HG03432 (cell line): Measurements from ENCODE around the gene EPHA6.

Experiments
- ATAC-seq: cut with Tn5 transposase; IDR thresholded peaks from one replicate; pipeline ENCODE4 v1.9.1; 2021; ENCODE audit warnings: mild to moderate bottlenecking, moderate library complexity; ENCODE audit not compliant: unreplicated experiment

The EPHA6 gene

GRCh38 chr3:96813820-96814650 is at the start of gene EPHA6:
Gene EPHA6 (plus strand): TSS chr3:96814594.
- ATAC-seq, result peak; percentile 31

GRCh38 chr3:96776818-96777217 is 37.6 kb upstream of the EPHA6 start:
- no peak for ATAC-seq

GRCh38 chr3:96779810-96780209 is 34.6 kb upstream of the EPHA6 start:
- no peak for ATAC-seq

- ATAC-seq, result no peak
These were observed 18.3 kb upstream of the EPHA6 start for GRCh38 chr3:96796101-96796500.

- no peak for ATAC-seq
These were observed 10.5 kb upstream of the EPHA6 start for GRCh38 chr3:96803870-96804269.

- ATAC-seq, result no peak
These were observed 8.1 kb upstream of the EPHA6 start for GRCh38 chr3:96806341-96806740.

- peak; percentile 99 for ATAC-seq
These were observed 1.1 kb upstream of the EPHA6 start for GRCh38 chr3:96813134-96813819.

- ATAC-seq, result no peak
These were observed 515 bp downstream of the EPHA6 start for GRCh38 chr3:96814651-96815567.

GRCh38 chr3:96831175-96831574 is 16.8 kb downstream of the EPHA6 start:
- no peak for ATAC-seq

- ATAC-seq, result no peak
These were observed 18.9 kb downstream of the EPHA6 start for GRCh38 chr3:96833301-96833700.

- no peak for ATAC-seq
These were observed 21.9 kb downstream of the EPHA6 start for GRCh38 chr3:96836153-96836915.

- ATAC-seq, result no peak
These were observed 29.3 kb downstream of the EPHA6 start for GRCh38 chr3:96843505-96844203.

GRCh38 chr3:96844204-96844514 is 29.8 kb downstream of the EPHA6 start:
- ATAC-seq, result no peak

- no peak for ATAC-seq
These were observed 38.5 kb downstream of the EPHA6 start for GRCh38 chr3:96852849-96853248.

- ATAC-seq, result no peak
These were observed 46.5 kb downstream of the EPHA6 start for GRCh38 chr3:96860882-96861281.

GRCh38 chr3:96863129-96863740 is 48.8 kb downstream of the EPHA6 start:
- ATAC-seq, result peak; percentile 73

GRCh38 chr3:96865605-96866004 is 51.2 kb downstream of the EPHA6 start:
- peak; percentile 51 for ATAC-seq

GRCh38 chr3:96869316-96869715 is 54.9 kb downstream of the EPHA6 start:
- no peak for ATAC-seq

- no peak for ATAC-seq
These were observed 63.1 kb downstream of the EPHA6 start for GRCh38 chr3:96877510-96877909.

GRCh38 chr3:96900031-96900430 is 85.6 kb downstream of the EPHA6 start:
- ATAC-seq, result no peak
